ENCODE data around the gene SMARCB1. TPM values are rescaled to one million over a fixed set of nuclear protein-coding genes. Genes with fewer than 3 reads are reported as not detected.

The SMARCB1 gene
- total and polyA plus RNA-seq, 2 donors (not counting 3 experiments of a cell fraction or from before 2014, with no cell fraction given) = 113 to 148 TPM

- FAIRE-seq (no peak), DNase-seq (ENCODE audit: low read depth, low spot score) (no peak)
- CTCF ChIA-PET = interaction anchor here (0.8 to 1.6 kb wide), 4 partner anchors 9 to 94 kb away, joined by 4 to 8 read pairs (median 6); partner anchors contain the start of gene CHCHD10
- Histone ChIP-seq H3K4me1 (ENCODE audit: control insufficient read depth, extremely low read depth, insufficient read depth, low read length) (no peaks in the 10 kb centered on the region), H3K9me1 (replicated peaks; ENCODE audit: control insufficient read depth, extremely low read depth, insufficient read depth, low read length) (no peaks in the 10 kb centered on the region), H3K4me2 (ENCODE audit: insufficient read depth, low read length) (no peak overlapping the region), H3K4me3 (replicated peaks in 1 of 3; ENCODE audit: insufficient read depth in 1 of 3, low read depth in 1 of 3, low read length in 3 of 3) (no peak overlapping the region), H3K79me2 (ENCODE audit: control insufficient read depth, insufficient read depth, low read length) (no peaks in the 10 kb centered on the region), H4K20me1 (replicated peaks; ENCODE audit: control insufficient read depth, extremely low read depth, insufficient read depth, low read length) (no peaks in the 10 kb centered on the region), H3K27ac (ENCODE audit: insufficient read depth, low read depth, low read length) (no peak overlapping the region), H3K9ac (replicated peaks; ENCODE audit: extremely low read depth, insufficient read depth, low read length) (no peak overlapping the region), H3K27me3 (ENCODE audit: control insufficient read depth in 2 of 2, insufficient read depth in 2 of 2, low read length in 2 of 2) (no peaks in the 10 kb centered on the region), H3K9me3 (replicated peaks; ENCODE audit: control insufficient read depth, insufficient read depth, low read length) (no peaks in the 10 kb centered on the region), H3K36me3 (ENCODE audit: control insufficient read depth in 2 of 2, extremely low read depth in 1 of 2, insufficient read depth in 2 of 2, low read length in 2 of 2) (no peaks in the 10 kb centered on the region), H2AFZ (ENCODE audit: low read depth, low read length) (no peak overlapping the region)
- TF ChIP-seq CTCF (IDR thresholded peaks at IDR 0.05; ENCODE audit: extremely low read depth in 1 of 2, insufficient read depth in 1 of 2, low read depth in 1 of 2, low read length in 2 of 2) = no peak
- no peak for TF ChIP-seq POLR2A (IDR thresholded peaks at IDR 0.05; ENCODE audit: low read depth, low read length)
- no peak for TF ChIP-seq MYC (IDR thresholded peaks at IDR 0.05; ENCODE audit: low read depth, low read length)
- TF ChIP-seq MAX (IDR thresholded peaks at IDR 0.05; ENCODE audit: insufficient read depth, insufficient read length) = no peak
- TF ChIP-seq EZH2 (IDR thresholded peaks at IDR 0.05; ENCODE audit: borderline replicate concordance, low read depth, low read length, severe bottlenecking) = no peak
- TF ChIP-seq GATA2 (IDR thresholded peaks at IDR 0.05; ENCODE audit: insufficient read depth, insufficient read length, low read depth, low read length) = no peak
- no peak for TF ChIP-seq JUN (IDR thresholded peaks at IDR 0.05; ENCODE audit: borderline replicate concordance, insufficient read depth, insufficient read length, low read depth)
- no peak for TF ChIP-seq POLR2AphosphoS5 (IDR thresholded peaks at IDR 0.05; ENCODE audit: insufficient read depth, low read depth, low read length)
- TF ChIP-seq FOS (IDR thresholded peaks at IDR 0.05; ENCODE audit: borderline replicate concordance, insufficient read depth, low read length) = no peak
- intact Hi-C loops (cut with micrococcal nuclease) (no loop called here), dilution Hi-C loops (cut with MboI; ENCODE audit: extremely low pct_ligation_motif_present, low sequenced_read_pairs) (no loop called here)
- no TSS peak for BruUV-seq (replicated peaks)
- POLR2A ChIA-PET = interaction anchor here (0.6 kb wide), 1 partner anchor 22 kb away, joined by 6 read pairs; no protein-coding TSS in a partner anchor
Observed at GRCh38 chr22:23755711-23756110, 31.1 kb upstream of the SMARCB1 start.

Measured in endothelial cell of umbilical vein (primary cell).